SK-N-SH treated with all-trans-retinoic acid at 6 μM for 48 hours (cell line): Measurements from ENCODE around the gene SOWAHA.

Source experiments
- ATAC-seq: fragments of 200-7000 bp; cut with Tn5 transposase; 3 replicates; pipeline ENCODE4 v1.9.1; 2020; ENCODE audit warnings: mild to moderate bottlenecking, moderate library complexity
- ARNTL ChIP-seq: fragments of 450-650 bp; formaldehyde crosslinking; IDR thresholded peaks from 2 replicates; pipeline ENCODE4 v1.5.0; 2020; ENCODE audit warnings: low read depth, mild to moderate bottlenecking, moderate library complexity, borderline replicate concordance
- BACH2 ChIP-seq: fragments of 250-450 bp; sonication (Bioruptor Pico); IDR thresholded peaks from 2 replicates; pipeline ENCODE4 v1.9.0; 2021; ENCODE audit warnings: mild to moderate bottlenecking, borderline replicate concordance
- CREB5 ChIP-seq: fragments of 250-450 bp; sonication (Bioruptor Pico); IDR thresholded peaks from 2 replicates; pipeline ENCODE4 v1.5.1; 2020; ENCODE audit warnings: low read depth, mild to moderate bottlenecking, moderate library complexity
- CSDC2 ChIP-seq: fragments of 250-450 bp; sonication (Bioruptor Pico); IDR thresholded peaks from 2 replicates; pipeline ENCODE4 v1.5.0; 2020; ENCODE audit warnings: mild to moderate bottlenecking, moderate library complexity
- CSRNP3 ChIP-seq: fragments of 250-450 bp; sonication (Bioruptor Pico); IDR thresholded peaks from 2 replicates; pipeline ENCODE4 v1.5.1; 2021; ENCODE audit warnings: mild to moderate bottlenecking, moderate library complexity
- ESRRG ChIP-seq: fragments of 250-450 bp; sonication (Bioruptor Pico); IDR thresholded peaks from 2 replicates; pipeline ENCODE4 v1.6.1; 2021; ENCODE audit warnings: mild to moderate bottlenecking
- GLIS3 ChIP-seq: fragments of 250-450 bp; sonication (Bioruptor Pico); IDR thresholded peaks from 2 replicates; pipeline ENCODE4 v1.5.0; 2020; ENCODE audit warnings: mild to moderate bottlenecking, moderate library complexity
- ISL1 ChIP-seq: fragments of 250-450 bp; sonication (Bioruptor Pico); IDR thresholded peaks from 2 replicates; pipeline ENCODE4 v2.1.2; 2022; ENCODE audit warnings: mild to moderate bottlenecking, moderate library complexity
- OSR1 ChIP-seq: fragments of 250-450 bp; sonication (Bioruptor Pico); IDR thresholded peaks from 2 replicates; pipeline ENCODE4 v1.8.0; 2022; ENCODE audit warnings: moderate library complexity, mild to moderate bottlenecking, inconsistent platforms
- POU6F1 ChIP-seq: fragments of 250-450 bp; sonication (Bioruptor Pico); IDR thresholded peaks from 2 replicates; pipeline ENCODE4 v1.8.0; 2021; ENCODE audit warnings: low read depth, mild to moderate bottlenecking, moderate library complexity, borderline replicate concordance
- PPARA ChIP-seq: fragments of 250-450 bp; sonication (Bioruptor Pico); IDR thresholded peaks from 2 replicates; pipeline ENCODE4 v1.5.0; 2020; ENCODE audit warnings: mild to moderate bottlenecking, borderline replicate concordance
- RARB ChIP-seq: fragments of 250-450 bp; sonication (Bioruptor Pico); IDR thresholded peaks from 2 replicates; pipeline ENCODE4 v1.8.0; 2021; ENCODE audit warnings: mild to moderate bottlenecking, moderate library complexity
- SNAI2 ChIP-seq: fragments of 250-450 bp; sonication (Bioruptor Pico); IDR thresholded peaks from 2 replicates; pipeline ENCODE4 v1.5.0; 2020; ENCODE audit warnings: mild to moderate bottlenecking, moderate library complexity
- TCF4 ChIP-seq: fragments of 250-450 bp; sonication (Bioruptor Pico); IDR thresholded peaks from 2 replicates; pipeline ENCODE4 v1.8.0; 2021; ENCODE audit warnings: mild to moderate bottlenecking, moderate library complexity, borderline replicate concordance
- TOX ChIP-seq: fragments of 250-450 bp; sonication (Bioruptor Pico); IDR thresholded peaks from 2 replicates; pipeline ENCODE4 v1.8.0; 2021; ENCODE audit warnings: mild to moderate bottlenecking, moderate library complexity, borderline replicate concordance
- TSHZ2 ChIP-seq: fragments of 250-450 bp; sonication (Bioruptor Pico); IDR thresholded peaks from 2 replicates; pipeline ENCODE4 v1.5.0; 2020; ENCODE audit warnings: mild to moderate bottlenecking, moderate library complexity
- ZC3H10 ChIP-seq: fragments of 250-450 bp; sonication (Bioruptor Pico); IDR thresholded peaks from 2 replicates; pipeline ENCODE4 v1.5.1; 2021; ENCODE audit warnings: mild to moderate bottlenecking, moderate library complexity
- ZFP30 ChIP-seq: fragments of 450-650 bp; formaldehyde crosslinking; IDR thresholded peaks from 2 replicates; pipeline ENCODE4 v1.5.0; 2022; ENCODE audit warnings: mild to moderate bottlenecking, moderate library complexity
- ZNF565 ChIP-seq: fragments of 450-650 bp; formaldehyde crosslinking; conservative IDR thresholded peaks from 2 replicates; pipeline ENCODE4 v1.5.0; 2020; ENCODE audit warnings: low read depth, mild to moderate bottlenecking, moderate library complexity
- ZNF70 ChIP-seq: fragments of 450-650 bp; formaldehyde crosslinking; IDR thresholded peaks from 2 replicates; pipeline ENCODE4 v1.5.0; 2020; ENCODE audit warnings: mild to moderate bottlenecking, moderate library complexity
- ZNF8 ChIP-seq: fragments of 450-650 bp; formaldehyde crosslinking; IDR thresholded peaks from 2 replicates; pipeline ENCODE4 v1.5.0; 2020; ENCODE audit warnings: mild to moderate bottlenecking, moderate library complexity
- TF ChIP-seq, protein P1 (sequence below): fragments of 250-450 bp; sonication (Bioruptor Pico); IDR thresholded peaks from 2 replicates; pipeline ENCODE4 v1.8.0; 2020; ENCODE audit warnings: mild to moderate bottlenecking, moderate library complexity, borderline replicate concordance

SOWAHA gene

DNA sequence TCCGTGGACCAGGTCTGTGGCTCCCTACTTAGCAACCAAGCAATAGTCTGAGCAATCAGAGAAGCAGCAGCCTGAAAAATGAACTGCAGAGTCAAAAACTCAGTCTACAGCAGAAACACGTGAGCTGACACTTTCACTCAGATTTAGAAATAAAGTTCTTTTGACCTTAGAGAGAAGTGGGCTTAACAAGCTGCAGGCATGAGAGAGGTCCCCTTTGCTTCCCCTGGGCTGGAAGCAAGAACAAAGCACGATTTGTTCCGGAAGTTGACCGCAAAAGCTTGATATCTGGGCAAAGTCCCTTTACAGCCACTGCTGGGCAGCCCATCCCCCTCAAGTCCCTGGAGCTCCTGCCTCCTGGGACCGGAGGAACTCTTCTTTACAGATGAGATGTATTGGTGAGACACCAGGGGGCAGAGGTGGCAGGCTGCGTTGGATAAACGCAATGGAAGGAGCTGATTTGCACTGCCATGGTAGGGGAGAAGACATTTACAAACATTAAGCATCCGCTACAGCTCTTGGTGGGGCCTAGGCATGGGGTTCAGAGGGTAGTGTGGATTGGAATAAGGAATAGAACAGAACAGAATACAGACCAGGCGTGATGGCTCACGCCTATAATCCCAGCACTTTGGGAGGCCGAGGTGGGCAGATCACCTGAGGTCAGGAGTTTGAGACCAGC, 5.8 kb upstream of the SOWAHA start:
- ATAC-seq, result peak; percentile 60; the same call in 2 of the 3 replicates
- TF ChIP-seq SNAI2 (CRISPR knock-in tag) (no peak), ZNF8 (no peak)
- TF ChIP-seq, all 23 proteins: peak for 0

GRCh38 chr5:132808448-132808847, 4.7 kb upstream of the SOWAHA start:
- no peak for ATAC-seq
- TF ChIP-seq ARNTL (no peak), BACH2 (no peak), ZNF8 (no peak), CSRNP3 (CRISPR knock-in tag) (no peak), POU6F1 (CRISPR knock-in tag) (no peak), GLIS3 (CRISPR knock-in tag) (no peak), RARB (no peak), ZC3H10 (CRISPR knock-in tag) (no peak), ESRRG (CRISPR knock-in tag) (no peak), TCF4 (CRISPR knock-in tag) (no peak), OSR1 (CRISPR knock-in tag) (no peak), SNAI2 (CRISPR knock-in tag) (no peak), ZNF70 (CRISPR knock-in tag) (no peak), CREB5 (CRISPR knock-in tag) (no peak), TOX (CRISPR knock-in tag) (no peak)
- TF ChIP-seq, protein P1, sequence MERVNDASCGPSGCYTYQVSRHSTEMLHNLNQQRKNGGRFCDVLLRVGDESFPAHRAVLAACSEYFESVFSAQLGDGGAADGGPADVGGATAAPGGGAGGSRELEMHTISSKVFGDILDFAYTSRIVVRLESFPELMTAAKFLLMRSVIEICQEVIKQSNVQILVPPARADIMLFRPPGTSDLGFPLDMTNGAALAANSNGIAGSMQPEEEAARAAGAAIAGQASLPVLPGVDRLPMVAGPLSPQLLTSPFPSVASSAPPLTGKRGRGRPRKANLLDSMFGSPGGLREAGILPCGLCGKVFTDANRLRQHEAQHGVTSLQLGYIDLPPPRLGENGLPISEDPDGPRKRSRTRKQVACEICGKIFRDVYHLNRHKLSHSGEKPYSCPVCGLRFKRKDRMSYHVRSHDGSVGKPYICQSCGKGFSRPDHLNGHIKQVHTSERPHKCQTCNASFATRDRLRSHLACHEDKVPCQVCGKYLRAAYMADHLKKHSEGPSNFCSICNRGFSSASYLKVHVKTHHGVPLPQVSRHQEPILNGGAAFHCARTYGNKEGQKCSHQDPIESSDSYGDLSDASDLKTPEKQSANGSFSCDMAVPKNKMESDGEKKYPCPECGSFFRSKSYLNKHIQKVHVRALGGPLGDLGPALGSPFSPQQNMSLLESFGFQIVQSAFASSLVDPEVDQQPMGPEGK (CRISPR knock-in tag), result no peak

- no peak for ATAC-seq
- TF ChIP-seq CSDC2 (CRISPR knock-in tag) (no peak), ZFP30 (CRISPR knock-in tag) (no peak), CREB5 (CRISPR knock-in tag) (no peak), ARNTL (no peak), TSHZ2 (CRISPR knock-in tag) (no peak), ZNF8 (no peak), ISL1 (no peak), ZC3H10 (CRISPR knock-in tag) (no peak), RARB (no peak), ZNF565 (CRISPR knock-in tag) (no peak), TCF4 (CRISPR knock-in tag) (no peak), GLIS3 (CRISPR knock-in tag) (no peak), TOX (CRISPR knock-in tag) (no peak), POU6F1 (CRISPR knock-in tag) (no peak), SNAI2 (CRISPR knock-in tag) (no peak), PPARA (CRISPR knock-in tag) (no peak), BACH2 (no peak)
- TF ChIP-seq, protein P1 (CRISPR knock-in tag), result no peak
Observed at GRCh38 chr5:132808866-132809265, 4.2 kb upstream of the SOWAHA start.
